ENCODE data around the gene OTUD4.
"Not testable (repeated sequence)": the region's sequence is repeated elsewhere in the genome, so short reads cannot be mapped to it uniquely, and the experiment has no call there.

Gene OTUD4

GRCh38 chr4:145180298-145181090 lies at the start of gene OTUD4:
TSS of gene OTUD4 (minus strand) at chr4:145180589. CDS start at chr4:145179973, 616 bp downstream.
- FAIRE-seq (peak; percentile 69), DNase-seq (ENCODE audit: insufficient read length, low spot score) (peak; percentile 88)

GRCh38 chr4:145223228-145223627 lies 42.8 kb upstream of the OTUD4 start:
- DNase-seq (ENCODE audit: insufficient read length, low spot score); FAIRE-seq: not testable (repeated sequence)

GRCh38 chr4:145221529-145221928 lies 41.1 kb upstream of the OTUD4 start:
- FAIRE-seq; DNase-seq (ENCODE audit: insufficient read length, low spot score): not testable (repeated sequence)

- FAIRE-seq (no peak), DNase-seq (ENCODE audit: insufficient read length, low spot score) (no peak)
These were observed 38.7 kb upstream of the OTUD4 start for GRCh38 chr4:145219090-145219489.

- DNase-seq (ENCODE audit: insufficient read length, low spot score) (no peak), FAIRE-seq (peak; percentile 86)
These were observed 37.9 kb upstream of the OTUD4 start for GRCh38 chr4:145218251-145218650.

GRCh38 chr4:145217349-145217748 lies 37.0 kb upstream of the OTUD4 start:
- DNase-seq (ENCODE audit: insufficient read length, low spot score) (no peak), FAIRE-seq (peak; percentile 63)

- DNase-seq (ENCODE audit: insufficient read length, low spot score) = no peak
- FAIRE-seq = peak; percentile 84
These were observed 36.1 kb upstream of the OTUD4 start for GRCh38 chr4:145216535-145216934.

GRCh38 chr4:145213245-145213644 lies 32.9 kb upstream of the OTUD4 start:
- DNase-seq (ENCODE audit: insufficient read length, low spot score) = no peak
- FAIRE-seq = no peak

- DNase-seq (ENCODE audit: insufficient read length, low spot score) (no peak), FAIRE-seq (no peak)
These were observed 27.5 kb upstream of the OTUD4 start for GRCh38 chr4:145207934-145208333.

- FAIRE-seq (no peak), DNase-seq (ENCODE audit: insufficient read length, low spot score) (no peak)
These were observed 23.0 kb upstream of the OTUD4 start for GRCh38 chr4:145203410-145203809.

GRCh38 chr4:145200366-145200765 lies 20.0 kb upstream of the OTUD4 start:
- DNase-seq (ENCODE audit: insufficient read length, low spot score) = no peak
- no peak for FAIRE-seq

- no peak for DNase-seq (ENCODE audit: insufficient read length, low spot score)
- FAIRE-seq = no peak
These were observed 18.8 kb upstream of the OTUD4 start for GRCh38 chr4:145199051-145199716.

GRCh38 chr4:145196747-145197146 lies 16.4 kb upstream of the OTUD4 start:
- FAIRE-seq (no peak), DNase-seq (ENCODE audit: insufficient read length, low spot score) (no peak)

- DNase-seq (ENCODE audit: insufficient read length, low spot score) (peak; percentile 23), FAIRE-seq (peak; percentile 91)
These were observed 15.0 kb upstream of the OTUD4 start for GRCh38 chr4:145195167-145195952.

- DNase-seq (ENCODE audit: insufficient read length, low spot score) (no peak), FAIRE-seq (peak; percentile 45)
These were observed 9.6 kb upstream of the OTUD4 start for GRCh38 chr4:145189981-145190380.

GRCh38 chr4:145186729-145187128 lies 6.3 kb upstream of the OTUD4 start:
- FAIRE-seq = peak; percentile 89
- no peak for DNase-seq (ENCODE audit: insufficient read length, low spot score)

GRCh38 chr4:145183581-145183980 lies 3.2 kb upstream of the OTUD4 start:
- DNase-seq (ENCODE audit: insufficient read length, low spot score) = no peak
- FAIRE-seq = no peak

GRCh38 chr4:145183023-145183422 lies 2.6 kb upstream of the OTUD4 start:
- FAIRE-seq (no peak), DNase-seq (ENCODE audit: insufficient read length, low spot score) (no peak)

GRCh38 chr4:145182222-145182621 lies 1.8 kb upstream of the OTUD4 start:
- FAIRE-seq (peak; percentile 45), DNase-seq (ENCODE audit: insufficient read length, low spot score) (no peak)

- FAIRE-seq (peak; percentile 64), DNase-seq (ENCODE audit: insufficient read length, low spot score) (no peak)
These were observed 707 bp upstream of the OTUD4 start for GRCh38 chr4:145181091-145181501.

- not testable (repeated sequence) for DNase-seq (ENCODE audit: insufficient read length, low spot score); FAIRE-seq
These were observed 510 bp downstream of the OTUD4 start for GRCh38 chr4:145179861-145180297.
